K562 (cell line): Measurements from ENCODE around the gene STK16. TPM values are rescaled to one million over a fixed set of nuclear protein-coding genes. Genes with fewer than 3 reads are reported as not detected.
A peak's percentile ranks its signal among the peaks of the same experiment; 100 is the strongest.

Experiments
- ARID2 ChIP-seq: fragments of 450-650 bp; IDR thresholded peaks from 2 replicates; pipeline ENCODE4 v1.6.1; 2017; ENCODE audit warnings: antibody characterized with exemption, mild to moderate bottlenecking
- CBX3 ChIP-seq, 2 experiments: IDR thresholded peaks; 1 replicate in 1 of 2; 2 replicates in 1 of 2; pipeline ENCODE4 v1.6.1; 2012; ENCODE audit warnings: inconsistent platforms in 2 of 2, low read length in 2 of 2, borderline replicate concordance in 1 of 2, control low read depth in 1 of 2
- DDX20 ChIP-seq: fragments of 450-650 bp; IDR thresholded peaks from 2 replicates; pipeline ENCODE4 v1.6.1; 2016; ENCODE audit warnings: missing genetic modification characterization, low read depth, mild to moderate bottlenecking, missing compliant biosample characterization, moderate library complexity
- ELF4 ChIP-seq: fragments of 450-650 bp; formaldehyde crosslinking; IDR thresholded peaks from 2 replicates; pipeline ENCODE4 v1.4.0; 2022; ENCODE audit warnings: missing genetic modification characterization
- ESRRB ChIP-seq: fragments of 250-450 bp; sonication (Bioruptor Pico); IDR thresholded peaks from 2 replicates; pipeline ENCODE4 v1.5.0; 2020; ENCODE audit warnings: mild to moderate bottlenecking, moderate library complexity, borderline replicate concordance
- HDAC8 ChIP-seq: fragments of 450-650 bp; IDR thresholded peaks from 2 replicates; pipeline ENCODE4 v1.6.1; 2016; ENCODE audit warnings: mild to moderate bottlenecking, missing genetic modification characterization, moderate library complexity, missing compliant biosample characterization
- HLTF ChIP-seq: fragments of 450-650 bp; IDR thresholded peaks from 2 replicates; pipeline ENCODE4 v1.6.1; 2016
- MED1 ChIP-seq: sonication (generic); formaldehyde crosslinking; IDR thresholded peaks from 2 replicates; pipeline ENCODE4 v1.8.1; 2023; ENCODE audit warnings: missing genetic modification reagents, borderline replicate concordance
- MLX ChIP-seq, 2 experiments: fragments of 450-650 bp in 1 of 2; sonication (generic) in 1 of 2; formaldehyde crosslinking; conservative IDR thresholded peaks; 2 replicates each; pipeline versions ENCODE4 v1.4.0 to v1.8.1; 2020 to 2022; ENCODE audit warnings: mild to moderate bottlenecking in 1 of 2, missing genetic modification reagents in 1 of 2
- POLR2A ChIP-seq: fragments of 450-650 bp; conservative IDR thresholded peaks from 2 replicates; pipeline ENCODE4 v1.6.1; 2016
- SIN3A ChIP-seq, 2 experiments: fragments of 150-350 bp in 1 of 2; IDR thresholded peaks; 2 replicates each; pipeline ENCODE4 v1.6.1; 2011 to 2016; ENCODE audit warnings: borderline replicate concordance in 2 of 2, low read depth in 2 of 2, low read length in 2 of 2, mild to moderate bottlenecking in 2 of 2, moderate library complexity in 2 of 2; ENCODE audit not compliant: control insufficient read depth in 1 of 2
- TAF7 ChIP-seq: fragments of 450-650 bp; IDR thresholded peaks from 2 replicates; pipeline ENCODE4 v1.6.1; 2016; ENCODE audit warnings: missing genetic modification characterization, missing compliant biosample characterization
- XRCC3 ChIP-seq: fragments of 450-650 bp; IDR thresholded peaks from 2 replicates; pipeline ENCODE4 v1.6.1; 2017; ENCODE audit warnings: mild to moderate bottlenecking, moderate library complexity
- ZBED1 ChIP-seq: IDR thresholded peaks from 2 replicates; pipeline ENCODE4 v1.6.1; 2014
- ZBTB33 ChIP-seq: sonication (generic); formaldehyde crosslinking; IDR thresholded peaks from 2 replicates; pipeline ENCODE4 v1.8.1; 2023; ENCODE audit warnings: mild to moderate bottlenecking, missing genetic modification reagents
- ZNF436 ChIP-seq: fragments of 250-450, 450-650 bp; sonication (Bioruptor Pico); formaldehyde crosslinking; IDR thresholded peaks from 2 replicates; pipeline ENCODE4 v1.7.0; 2020; ENCODE audit warnings: mild to moderate bottlenecking
- ZNF561 ChIP-seq: fragments of 450-650 bp; formaldehyde crosslinking; conservative IDR thresholded peaks from 2 replicates; pipeline ENCODE4 v1.4.0; 2020; ENCODE audit warnings: mild to moderate bottlenecking, moderate library complexity
- ZNF609 ChIP-seq: sonication (generic); formaldehyde crosslinking; IDR thresholded peaks from 2 replicates; pipeline ENCODE4 v1.8.1; 2023; ENCODE audit warnings: missing genetic modification reagents, mild to moderate bottlenecking, borderline replicate concordance
- ZNF644 ChIP-seq: fragments of 200-800 bp; sonication (Bioruptor generic); IDR thresholded peaks from 2 replicates; pipeline ENCODE4 v1.6.1; 2016; ENCODE audit warnings: low read depth, missing genetic modification characterization, missing compliant biosample characterization
- ZNF668 ChIP-seq: fragments of 250-450 bp; sonication (Bioruptor Pico); IDR thresholded peaks from 2 replicates; pipeline ENCODE4 v1.8.0; 2022; ENCODE audit warnings: mild to moderate bottlenecking, inconsistent platforms
- polyA plus RNA-seq, 8 experiments: library from polyadenylated mRNA; depleted of rRNA in 4 of 8; stranded (reverse) in 5 of 8; unstranded in 3 of 8; fragments of >200 nt; fragmentation: Nextera tagmentation in 2 of 8; fragmentation: Illumina TruSeq in 1 of 8; extraction: Ambion mirVana in 2 of 8; extraction: Trizol in 1 of 8; gene quantifications; 2 replicates each; pipeline versions ENCODE4 v1.2.1 to v1.2.3, GENCODE V29; 2011 to 2014; ENCODE audit warnings: inconsistent platforms in 1 of 8, missing spikeins in 1 of 8
- total RNA-seq, 7 experiments: library from RNA; depleted of rRNA in 6 of 7; stranded (reverse); fragments of >200 nt in 6 of 7; fragmentation: Illumina TruSeq in 2 of 7; extraction: Trizol in 2 of 7; gene quantifications; 2 replicates each; pipeline versions ENCODE4 v1.2.1 to v1.2.3, GENCODE V29; 2011 to 2021; ENCODE audit warnings: low replicate concordance in 1 of 7

Gene STK16
- total and polyA plus RNA-seq, 9 of the 15 experiments (the other 6 are each of a cell fraction or from before 2014, with no cell fraction given) = 5.4 to 36.2 (median 17.8) TPM

- TF ChIP-seq ZBTB33 (CRISPR knock-in tag) (no peak), ESRRB (no peak), ZNF436 (no peak), XRCC3 (no peak), CBX3 (IDR thresholded peaks at IDR 0.05; ENCODE audit: borderline replicate concordance in 1 of 2, low read length in 2 of 2) (no peak), TAF7 (no peak), HDAC8 (no peak), POLR2A (no peak), ZBED1 (no peak), ZNF609 (CRISPR knock-in tag) (no peak), MED1 (CRISPR knock-in tag) (no peak), HLTF (no peak), ZNF668 (CRISPR knock-in tag) (no peak), ZNF561 (CRISPR knock-in tag) (no peak), ELF4 (CRISPR knock-in tag) (no peak), MLX (CRISPR knock-in tag; conservative IDR thresholded peaks at IDR 0.05) (no peak), SIN3A (IDR thresholded peaks at IDR 0.05; ENCODE audit: borderline replicate concordance in 2 of 2, control insufficient read depth in 1 of 2, low read depth in 2 of 2, low read length in 2 of 2) (peak in 1 of 2 experiments; percentile 50; a peak in 1 of 4 replicates), ARID2 (no peak), DDX20 (tag) (no peak), ZNF644 (no peak)
Observed at GRCh38 chr2:219252900-219253752, 7.8 kb downstream of the STK16 start, which contains the start of gene TUBA4B (continued).
